Mesothelial cell of epicardium (in vitro differentiated cells): ENCODE data around the gene CD63. TPM values are rescaled to one million over a fixed set of nuclear protein-coding genes. Genes with fewer than 3 reads are reported as not detected.

Source experiments
- DNase-seq, 2 experiments: peaks; one replicate each; pipeline ENCODE4 v3.0.0; 2021; ENCODE audit warnings: low spot score in 2 of 2; ENCODE audit not compliant: unreplicated experiment in 2 of 2
- H3K27ac Mint-ChIP-seq: 2 replicates; pipeline ENCODE4 v1.8.0; 2021; ENCODE audit warnings: mixed read lengths
- H3K27me3 Mint-ChIP-seq: 2 replicates; pipeline ENCODE4 v1.8.0; 2021; ENCODE audit warnings: low read depth, mixed read lengths
- H3K36me3 Mint-ChIP-seq: 2 replicates; pipeline ENCODE4 v1.8.0; 2021; ENCODE audit warnings: mixed read lengths
- H3K4me1 Mint-ChIP-seq: 2 replicates; pipeline ENCODE4 v1.8.0; 2021; ENCODE audit warnings: mixed read lengths
- H3K4me3 Mint-ChIP-seq: 2 replicates; pipeline ENCODE4 v1.8.0; 2021; ENCODE audit warnings: mild to moderate bottlenecking, moderate library complexity, mixed read lengths
- H3K9me3 Mint-ChIP-seq: 2 replicates; pipeline ENCODE4 v1.8.0; 2021; ENCODE audit warnings: mixed read lengths
- total RNA-seq: library from RNA; stranded (reverse); gene quantifications from 3 replicates; pipeline ENCODE4 v1.2.1, GENCODE V29; 2021
- TF ChIP-seq, protein P1 (sequence below): fragments of 200-600 bp; sonication (generic); IDR thresholded peaks from one replicate; pipeline ENCODE4 v1.5.0; 2021; ENCODE audit warnings: antibody characterized with exemption; ENCODE audit not compliant: unreplicated experiment

Gene CD63
- total RNA-seq, 1 donor from 2014 or later: 429 TPM

GRCh38 chr12:55746913-55747231 lies 18.1 kb upstream of the CD63 start:
- Mint-ChIP-seq H3K9me3 (no peaks in the 10 kb centered on the region), H3K4me3 (no peak overlapping the region), H3K27ac (no peak overlapping the region), H3K36me3 (peaks cover 9% of the 10 kb centered on the region), H3K4me1 (peaks cover 35% of the 10 kb centered on the region), H3K27me3 (no peaks in the 10 kb centered on the region)
- DNase-seq: no peak
- TF ChIP-seq, protein P1, sequence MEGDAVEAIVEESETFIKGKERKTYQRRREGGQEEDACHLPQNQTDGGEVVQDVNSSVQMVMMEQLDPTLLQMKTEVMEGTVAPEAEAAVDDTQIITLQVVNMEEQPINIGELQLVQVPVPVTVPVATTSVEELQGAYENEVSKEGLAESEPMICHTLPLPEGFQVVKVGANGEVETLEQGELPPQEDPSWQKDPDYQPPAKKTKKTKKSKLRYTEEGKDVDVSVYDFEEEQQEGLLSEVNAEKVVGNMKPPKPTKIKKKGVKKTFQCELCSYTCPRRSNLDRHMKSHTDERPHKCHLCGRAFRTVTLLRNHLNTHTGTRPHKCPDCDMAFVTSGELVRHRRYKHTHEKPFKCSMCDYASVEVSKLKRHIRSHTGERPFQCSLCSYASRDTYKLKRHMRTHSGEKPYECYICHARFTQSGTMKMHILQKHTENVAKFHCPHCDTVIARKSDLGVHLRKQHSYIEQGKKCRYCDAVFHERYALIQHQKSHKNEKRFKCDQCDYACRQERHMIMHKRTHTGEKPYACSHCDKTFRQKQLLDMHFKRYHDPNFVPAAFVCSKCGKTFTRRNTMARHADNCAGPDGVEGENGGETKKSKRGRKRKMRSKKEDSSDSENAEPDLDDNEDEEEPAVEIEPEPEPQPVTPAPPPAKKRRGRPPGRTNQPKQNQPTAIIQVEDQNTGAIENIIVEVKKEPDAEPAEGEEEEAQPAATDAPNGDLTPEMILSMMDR: no peak

DNA sequence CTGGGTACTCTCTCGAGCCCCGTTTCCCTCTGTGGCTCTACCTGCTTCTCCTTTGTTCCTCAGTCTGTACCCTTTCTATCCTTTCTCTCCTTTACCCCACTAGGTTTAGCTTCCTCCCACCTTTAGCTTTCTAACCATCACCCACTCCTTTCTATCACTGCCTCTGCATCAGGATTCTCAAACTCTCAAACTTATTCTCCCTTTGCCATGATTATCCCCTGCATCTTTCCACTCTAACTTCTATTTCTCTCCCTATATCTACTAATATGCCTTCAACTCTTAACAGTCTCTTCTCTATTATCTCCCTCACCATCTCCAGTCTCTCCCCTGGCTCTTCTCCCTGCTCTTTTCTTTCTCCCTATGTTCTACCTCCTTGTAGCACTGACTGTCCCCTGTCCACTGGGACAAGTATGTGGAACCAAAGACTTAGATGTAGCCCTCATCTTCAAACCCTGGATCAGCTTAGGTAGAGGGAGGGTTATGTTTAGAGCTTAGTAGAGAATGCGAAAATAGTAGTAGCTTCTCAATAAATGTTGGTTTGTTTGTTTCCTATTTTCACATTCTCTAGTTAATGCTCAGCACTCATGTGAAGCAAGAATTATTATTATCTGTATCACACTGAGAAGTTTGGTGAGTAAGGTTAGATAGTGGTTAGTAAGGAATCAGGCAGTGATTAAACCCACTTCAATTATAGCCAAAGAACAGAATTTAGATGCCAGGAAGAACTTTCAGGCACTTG lies 17.5 kb upstream of the CD63 start:
- TF ChIP-seq, protein P1: no peak
- Mint-ChIP-seq H3K27me3 (no peaks in the 10 kb centered on the region), H3K9me3 (no peaks in the 10 kb centered on the region), H3K27ac (peak overlapping the region; percentile 51), H3K36me3 (peaks cover 8% of the 10 kb centered on the region), H3K4me1 (peaks cover 37% of the 10 kb centered on the region), H3K4me3 (peak overlapping the region; percentile 65)
- DNase-seq: no peak

GRCh38 chr12:55745361-55746173 lies 16.8 kb upstream of the CD63 start:
- peaks cover 37% of the 10 kb centered on the region for H3K4me1 Mint-ChIP-seq
- no peak for DNase-seq
- no peaks in the 10 kb centered on the region for H3K27me3 Mint-ChIP-seq
- H3K27ac Mint-ChIP-seq: peak overlapping the region; percentile 57
- TF ChIP-seq, protein P1: no peak
- H3K9me3 Mint-ChIP-seq: no peaks in the 10 kb centered on the region
- peaks cover 7% of the 10 kb centered on the region for H3K36me3 Mint-ChIP-seq
- peak overlapping the region; percentile 90 for H3K4me3 Mint-ChIP-seq

- TF ChIP-seq, protein P1: no peak
- Mint-ChIP-seq H3K27ac (peak overlapping the region; percentile 57), H3K36me3 (peaks cover 4% of the 10 kb centered on the region), H3K4me1 (peaks cover 37% of the 10 kb centered on the region), H3K9me3 (no peaks in the 10 kb centered on the region), H3K27me3 (no peaks in the 10 kb centered on the region), H3K4me3 (peak overlapping the region; percentile 90)
- DNase-seq: no peak
These were observed 15.7 kb upstream of the CD63 start for GRCh38 chr12:55744340-55745030.

DNA sequence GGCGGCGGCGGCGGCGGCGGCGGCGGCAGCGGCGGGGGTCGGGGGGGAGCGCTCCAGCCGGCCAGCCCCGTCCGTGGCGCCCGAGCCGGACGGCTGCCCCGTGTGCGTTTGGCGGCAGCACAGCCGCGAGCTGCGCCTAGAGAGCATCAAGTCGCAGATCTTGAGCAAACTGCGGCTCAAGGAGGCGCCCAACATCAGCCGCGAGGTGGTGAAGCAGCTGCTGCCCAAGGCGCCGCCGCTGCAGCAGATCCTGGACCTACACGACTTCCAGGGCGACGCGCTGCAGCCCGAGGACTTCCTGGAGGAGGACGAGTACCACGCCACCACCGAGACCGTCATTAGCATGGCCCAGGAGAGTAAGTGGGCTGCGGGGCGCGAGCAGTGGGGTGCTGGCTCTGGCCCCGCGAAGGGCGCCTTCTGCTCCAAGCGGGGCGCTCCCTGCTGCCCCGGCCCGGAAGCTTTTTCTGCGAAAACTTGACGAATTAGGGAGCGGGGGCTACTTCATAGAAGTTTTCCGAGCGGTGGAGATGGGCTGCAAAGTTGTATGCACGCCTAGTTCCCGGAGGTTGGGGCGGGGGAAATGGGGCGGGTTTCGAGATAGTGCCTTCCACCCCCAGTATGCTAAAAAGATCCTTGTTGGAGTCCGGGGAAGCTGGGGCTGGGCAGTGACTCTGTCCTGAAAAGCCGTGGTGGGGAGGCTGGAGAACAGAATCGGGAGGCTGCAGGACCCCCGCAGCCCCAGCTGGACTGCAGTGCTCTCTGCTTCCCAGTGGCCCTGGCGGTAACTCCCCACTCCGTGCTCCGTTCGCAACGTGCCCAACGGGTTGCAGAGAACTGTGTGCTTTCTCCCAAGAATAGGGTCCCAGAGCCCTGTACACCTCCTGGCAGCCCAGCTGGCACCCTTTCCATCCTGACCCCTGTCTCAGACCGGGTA lies 14.9 kb upstream of the CD63 start:
- no peaks in the 10 kb centered on the region for H3K36me3 Mint-ChIP-seq
- peaks cover 40% of the 10 kb centered on the region for H3K4me1 Mint-ChIP-seq
- DNase-seq: peak in 1 of 2 experiments; percentile 63
- H3K9me3 Mint-ChIP-seq: no peaks in the 10 kb centered on the region
- TF ChIP-seq, protein P1: no peak
- H3K27me3 Mint-ChIP-seq: no peaks in the 10 kb centered on the region
- H3K27ac Mint-ChIP-seq: peak overlapping the region; percentile 57
- H3K4me3 Mint-ChIP-seq: peak overlapping the region; percentile 90
